Endothelial cell of umbilical vein (primary cell): ENCODE measurements around the gene CROCC. TPM values are rescaled to one million over a fixed set of nuclear protein-coding genes. Genes with fewer than 3 reads are reported as not detected.

Experiments
- BruUV-seq: library from RNA; stranded (reverse); fragments of 400-500 nt; replicated peaks from 2 replicates; lab custom pipeline; 2021; lab: Mats Ljungman, UMichigan
- CTCF ChIA-PET: fragments of 300-600, 350-600 bp; sonication (Branson Sonifier 250); formaldehyde crosslinking; loops from one replicate; lab custom pipeline; 2021; ENCODE audit warnings: antibody characterized with exemption, inconsistent platforms; lab: Charles Lee
- POLR2A ChIA-PET: fragments of 300-600, 350-600 bp; sonication (Branson Sonifier 250); formaldehyde crosslinking; loops from one replicate; lab custom pipeline; 2021; ENCODE audit warnings: antibody characterized with exemption, inconsistent platforms; lab: Charles Lee
- DNase-seq: peaks from one replicate; pipeline ENCODE4 v3.0.0-alpha.2; 2011; ENCODE audit warnings: low read depth, low spot score
- FAIRE-seq: peaks from 2 replicates; lab custom pipeline; 2011; peaks lifted over from hg19 to GRCh38; lab: Jason Lieb, UNC
- H2AFZ ChIP-seq: 2 replicates; pipeline ENCODE4 v1.6.0; 2012; ENCODE audit warnings: low read depth, low read length, control low read depth, inconsistent platforms
- H3K27ac ChIP-seq: 2 replicates; pipeline ENCODE4 v1.5.1; 2011; ENCODE audit warnings: low read depth, mild to moderate bottlenecking, control low read depth, low read length, moderate library complexity; ENCODE audit not compliant: insufficient read depth
- H3K27me3 ChIP-seq, 2 experiments: 2 replicates each; pipeline versions ENCODE4 v1.6.0 to v1.6.1; 2011; ENCODE audit warnings: low read length in 2 of 2, mixed read lengths in 1 of 2; ENCODE audit not compliant: control insufficient read depth in 2 of 2, insufficient read depth in 2 of 2
- H3K36me3 ChIP-seq, 2 experiments: 2 replicates in 1 of 2; 3 replicates in 1 of 2; pipeline ENCODE4 v1.5.1; 2011; ENCODE audit warnings: low read length in 2 of 2, mild to moderate bottlenecking in 1 of 2, moderate library complexity in 1 of 2; ENCODE audit not compliant: control insufficient read depth in 2 of 2, insufficient read depth in 2 of 2; ENCODE audit errors: extremely low read depth in 1 of 2
- H3K4me1 ChIP-seq: 3 replicates; pipeline ENCODE4 v1.5.1; 2011; ENCODE audit warnings: mild to moderate bottlenecking, low read length; ENCODE audit not compliant: control insufficient read depth, insufficient read depth; ENCODE audit errors: extremely low read depth
- H3K4me2 ChIP-seq: 2 replicates; pipeline ENCODE4 v1.6.1; 2011; ENCODE audit warnings: low read length, control low read depth, mixed read lengths; ENCODE audit not compliant: insufficient read depth
- H3K4me3 ChIP-seq, 3 experiments: fragments of 200-600 bp in 1 of 3; sonication (generic), shearing (Covaris generic) in 1 of 3; replicated peaks in 1 of 3; 2 replicates each; pipeline ENCODE4 v1.5.1; 2011 to 2016; ENCODE audit warnings: control low read depth in 3 of 3, low read length in 3 of 3, mild to moderate bottlenecking in 2 of 3, inconsistent platforms in 1 of 3, low read depth in 1 of 3, moderate library complexity in 1 of 3; ENCODE audit not compliant: insufficient read depth in 1 of 3
- H3K79me2 ChIP-seq: 2 replicates; pipeline ENCODE4 v1.6.0; 2012; ENCODE audit warnings: low read length, inconsistent platforms; ENCODE audit not compliant: control insufficient read depth, insufficient read depth
- H3K9ac ChIP-seq: replicated peaks from 2 replicates; pipeline ENCODE3; 2011; ENCODE audit warnings: low read length, control low read depth; ENCODE audit not compliant: insufficient read depth; ENCODE audit errors: extremely low read depth
- H3K9me1 ChIP-seq: replicated peaks from 3 replicates; pipeline ENCODE4 v1.6.0; 2011; ENCODE audit warnings: mild to moderate bottlenecking, low read length; ENCODE audit not compliant: control insufficient read depth, insufficient read depth; ENCODE audit errors: extremely low read depth
- H3K9me3 ChIP-seq: replicated peaks from 2 replicates; pipeline ENCODE4 v1.5.1; 2012; ENCODE audit warnings: low read length, inconsistent platforms; ENCODE audit not compliant: control insufficient read depth, insufficient read depth
- H4K20me1 ChIP-seq: replicated peaks from 2 replicates; pipeline ENCODE3; 2011; ENCODE audit warnings: mild to moderate bottlenecking, low read length; ENCODE audit not compliant: control insufficient read depth, insufficient read depth; ENCODE audit errors: extremely low read depth
- CTCF ChIP-seq, 2 donors: IDR thresholded peaks; 1 replicate in 1 of 2; 2 replicates in 1 of 2; pipeline ENCODE4 v1.5.1; 2011; ENCODE audit warnings: low read length in 2 of 2, mild to moderate bottlenecking in 2 of 2, moderate library complexity in 2 of 2, control low read depth in 1 of 2, inconsistent platforms in 1 of 2, low read depth in 1 of 2; ENCODE audit not compliant: insufficient read depth in 1 of 2; ENCODE audit errors: extremely low read depth in 1 of 2
- EZH2 ChIP-seq: IDR thresholded peaks from 2 replicates; pipeline ENCODE4 v1.6.1; 2012; ENCODE audit warnings: borderline replicate concordance, low read depth, mild to moderate bottlenecking, moderate library complexity, low read length, inconsistent platforms; ENCODE audit not compliant: severe bottlenecking
- FOS ChIP-seq: IDR thresholded peaks from 2 replicates; pipeline ENCODE4 v1.6.1; 2011; ENCODE audit warnings: mild to moderate bottlenecking, low read length, moderate library complexity, borderline replicate concordance; ENCODE audit not compliant: insufficient read depth
- GATA2 ChIP-seq: IDR thresholded peaks from 2 replicates; pipeline ENCODE4 v1.7.0; 2011; ENCODE audit warnings: low read depth, mild to moderate bottlenecking, moderate library complexity, mixed read lengths, low read length; ENCODE audit not compliant: insufficient read length, insufficient read depth
- JUN ChIP-seq: IDR thresholded peaks from 2 replicates; pipeline ENCODE4 v1.6.1; 2011; ENCODE audit warnings: borderline replicate concordance, low read depth; ENCODE audit not compliant: insufficient read length, insufficient read depth
- MAX ChIP-seq: IDR thresholded peaks from 2 replicates; pipeline ENCODE4 v1.6.1; 2011; ENCODE audit not compliant: insufficient read depth, insufficient read length
- MYC ChIP-seq: IDR thresholded peaks from one replicate; pipeline ENCODE4 v1.6.1; 2011; ENCODE audit warnings: mild to moderate bottlenecking, low read depth, low read length
- POLR2A ChIP-seq: IDR thresholded peaks from 2 replicates; pipeline ENCODE4 v1.6.1; 2012; ENCODE audit warnings: low read depth, mild to moderate bottlenecking, control low read depth, low read length
- POLR2AphosphoS5 ChIP-seq: IDR thresholded peaks from 2 replicates; pipeline ENCODE4 v1.6.1; 2012; ENCODE audit warnings: low read depth, mild to moderate bottlenecking, control low read depth, low read length, moderate library complexity; ENCODE audit not compliant: insufficient read depth
- dilution Hi-C: fragments of 300-500 bp; cut with MboI; formaldehyde crosslinking; loops from one replicate; pipeline ENCODE4 v1.15.0; 2019; ENCODE audit warnings: low sequenced_read_pairs; ENCODE audit not compliant: extremely low pct_ligation_motif_present
- intact Hi-C: fragments of 100-400 bp; cut with micrococcal nuclease; formaldehyde crosslinking; loops from one replicate; pipeline ENCODE4 v1.10.0; 2022
- polyA plus RNA-seq, 4 experiments: library from polyadenylated mRNA; depleted of rRNA in 3 of 4; stranded (reverse) in 3 of 4; unstranded in 1 of 4; fragments of >200 nt; gene quantifications; 2 replicates each; pipeline versions ENCODE4 v1.2.1 to v1.2.3, GENCODE V29; 2011 to 2012; ENCODE audit warnings: missing spikeins in 1 of 4
- total RNA-seq: library from RNA; stranded (reverse); gene quantifications from 2 replicates; pipeline ENCODE4 v1.2.3, GENCODE V29; 2021

CROCC gene
- total and polyA plus RNA-seq, 2 donors (not counting 3 experiments of a cell fraction or from before 2014, with no cell fraction given) = 18.3 to 35.5 TPM

- dilution Hi-C loops (no loop called here), intact Hi-C loops (no loop called here)
- no peak for FAIRE-seq
- no TSS peak for BruUV-seq
- Histone ChIP-seq H3K36me3 (no peaks in the 10 kb centered on the region), H3K9me1 (no peaks in the 10 kb centered on the region), H3K4me2 (no peak overlapping the region), H3K9me3 (no peaks in the 10 kb centered on the region), H3K79me2 (no peaks in the 10 kb centered on the region), H3K4me1 (peaks cover 21% of the 10 kb centered on the region), H2AFZ (no peak overlapping the region), H3K27ac (no peak overlapping the region), H3K9ac (no peak overlapping the region), H4K20me1 (no peaks in the 10 kb centered on the region), H3K4me3 (no peak overlapping the region), H3K27me3 (peaks cover 6 to 14% of the 10 kb centered on the region in 2 experiments)
- CTCF ChIA-PET = no interaction called here
- POLR2A ChIA-PET = no interaction called here
- DNase-seq = no peak
- TF ChIP-seq POLR2A = no peak
- no peak for TF ChIP-seq FOS
- no peak for TF ChIP-seq MYC
- TF ChIP-seq MAX = no peak
- no peak for TF ChIP-seq JUN
- no peak for TF ChIP-seq CTCF (IDR thresholded peaks at IDR 0.05; ENCODE audit: extremely low read depth in 1 of 2, insufficient read depth in 1 of 2, low read depth in 1 of 2, low read length in 2 of 2)
- no peak for TF ChIP-seq EZH2
- no peak for TF ChIP-seq GATA2
- TF ChIP-seq POLR2AphosphoS5 = no peak
Observed at GRCh38 chr1:16886860-16887605, 34.7 kb upstream of the CROCC start.
